Right cardiac atrium (tissue), 5 donors: ENCODE results near the gene PRKCZ. TPM values are rescaled to one million over a fixed set of nuclear protein-coding genes. Genes with fewer than 3 reads are reported as not detected.

ENCODE experiments used
- ATAC-seq, 2 donors: fragments of 200-7000 bp; cut with Tn5 transposase; one replicate each; pipeline versions ENCODE4 v1.8.0 to v1.9.1; 2020; ENCODE audit warnings: moderate library complexity in 2 of 2, mild to moderate bottlenecking in 1 of 2
- DNase-seq, 3 donors: peaks; one replicate each; pipeline ENCODE4 v3.0.0-alpha.2; 2020
- H3K27ac ChIP-seq: one replicate; pipeline ENCODE4 v1.5.1; 2013; ENCODE audit warnings: mild to moderate bottlenecking, low read length, control low read depth, moderate library complexity
- H3K27me3 ChIP-seq: one replicate; pipeline ENCODE4 v1.6.1; 2013; ENCODE audit not compliant: control insufficient read depth, insufficient read depth
- H3K4me1 ChIP-seq: one replicate; pipeline ENCODE4 v1.6.1; 2013; ENCODE audit warnings: low read length; ENCODE audit not compliant: control insufficient read depth, insufficient read depth
- H3K4me3 ChIP-seq: one replicate; pipeline ENCODE4 v1.5.1; 2013; ENCODE audit warnings: low read length, control low read depth
- H3K9me3 ChIP-seq: one replicate; pipeline ENCODE4 v1.6.1; 2013; ENCODE audit warnings: low read length; ENCODE audit not compliant: control insufficient read depth
- WGBS: extraction: QIAGEN DNeasy Blood & Tissue Kit; methylation state at CpG from one replicate; pipeline ENCODE4 v1.1.7; 2013; 5-methylcytosine and 5-hydroxymethylcytosine counted together
- intact Hi-C, 4 donors: fragments of 100-400 bp; cut with DNase I; formaldehyde crosslinking; loops; one replicate each; pipeline versions ENCODE4 v1.11.0 to v1.14.0; 2022 to 2023
- polyA plus RNA-seq: library from polyadenylated mRNA; stranded (reverse); fragments of 200-250 nt; gene quantifications from one replicate; pipeline ENCODE4 v1.2.3, GENCODE V29; 2013
- total RNA-seq, 4 donors: library from RNA; stranded (reverse); fragmentation: NEBNext Ultra II Directional; extraction: Animal tissue kit (Norgen Biotek cat#: 25700); gene quantifications; one replicate each; pipeline ENCODE4 v1.2.1, GENCODE V29; 2021
- donor health status: healthy with polysubstance abuse.
- donor health status: DM: no; HTN: yes; CAD: no.
- donor health status: DM: no; HTN: no; CAD: no.
- donor health status: DM: no; HTN: yes; CAD: no; lungs with severe emphysema.
- donor health status: DM: yes; HTN: yes; CAD: no.

Gene PRKCZ
- total and polyA plus RNA-seq, 5 donors = 15.1 to 28.1 (median 21.6) TPM

DNA sequence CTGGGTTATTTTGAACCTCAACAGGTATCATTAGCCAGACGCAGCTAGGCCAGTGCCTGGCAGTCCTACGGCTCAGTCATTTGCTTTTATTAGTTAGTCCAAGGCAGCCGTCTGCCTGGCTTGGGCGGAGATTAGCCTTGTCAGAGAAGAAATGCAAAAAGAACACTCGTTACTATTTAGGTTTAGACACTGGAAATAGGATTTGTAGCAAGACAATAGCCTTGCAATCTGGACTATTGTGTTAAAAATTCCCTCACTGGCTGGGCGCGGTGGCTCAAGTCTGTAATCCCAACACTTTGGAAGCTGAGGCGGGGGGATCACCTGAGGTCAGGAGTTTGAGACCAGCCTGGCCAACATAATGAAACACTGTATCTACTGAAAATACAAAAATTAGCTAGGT, 11.0 kb upstream of the PRKCZ start:
- intact Hi-C loops = loop anchor here in 1 of 4 donors (5.0 kb wide), 1 partner anchor 87 kb away; no protein-coding TSS in a partner anchor
- no peak overlapping the region for H3K27ac ChIP-seq
- no peak for ATAC-seq
- H3K4me1 ChIP-seq = no peaks in the 10 kb centered on the region
- no peaks in the 10 kb centered on the region for H3K27me3 ChIP-seq
- H3K4me3 ChIP-seq = no peak overlapping the region
- no peaks in the 10 kb centered on the region for H3K9me3 ChIP-seq
- no peak for DNase-seq
- WGBS = 82% methylated on average over 8 of the region's 8 CpGs

DNA sequence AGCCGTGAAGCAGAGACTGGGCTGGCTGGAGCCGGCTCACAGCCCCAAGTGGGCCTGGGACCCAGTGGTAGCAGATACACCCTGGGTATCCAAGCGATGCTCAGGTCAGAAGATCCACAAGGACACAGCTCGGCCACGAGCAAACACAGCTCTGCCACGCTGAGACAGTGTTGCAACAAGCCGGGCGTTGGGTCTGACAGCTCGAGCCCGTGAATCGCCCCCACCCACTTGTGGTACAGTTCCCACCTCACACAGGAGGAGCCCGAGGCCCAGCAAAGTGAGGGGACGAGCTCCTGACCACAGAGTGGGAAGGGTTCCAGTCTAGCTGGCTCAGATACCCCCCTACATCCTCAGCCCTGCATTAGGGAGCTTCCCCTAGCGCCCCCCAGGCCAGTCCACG, 8.9 kb upstream of the PRKCZ start:
- intact Hi-C loops = loop anchor here in 1 of 4 donors (5.0 kb wide), 1 partner anchor 79 kb away; no protein-coding TSS in a partner anchor
- no peaks in the 10 kb centered on the region for H3K27me3 ChIP-seq
- 85% methylated on average over 15 of the region's 15 CpGs for WGBS
- ATAC-seq (no peak), DNase-seq (peak in 1 of 3 donors; percentile 24)
- H3K4me1 ChIP-seq = no peaks in the 10 kb centered on the region
- no peaks in the 10 kb centered on the region for H3K9me3 ChIP-seq
- H3K4me3 ChIP-seq = no peak overlapping the region
- no peak overlapping the region for H3K27ac ChIP-seq

DNA sequence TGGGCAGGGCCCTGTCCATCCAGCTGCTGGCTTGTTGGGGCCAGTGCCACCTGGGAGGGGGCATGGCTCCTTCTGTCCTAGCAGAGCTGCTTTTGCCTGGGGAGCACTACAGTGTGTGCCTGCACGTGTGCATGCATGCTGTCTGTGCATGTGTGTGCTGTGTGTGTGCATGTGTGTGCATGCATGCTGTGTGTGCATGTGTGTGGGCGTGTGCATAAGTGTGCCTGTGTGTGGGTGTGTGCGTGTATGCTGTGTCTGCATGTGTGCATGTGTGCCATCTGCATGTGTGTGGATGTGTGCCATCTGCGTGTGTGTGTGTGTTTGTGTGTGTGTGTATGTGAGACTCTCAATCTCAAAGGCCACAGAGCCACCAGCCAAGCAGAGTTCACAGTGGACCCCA, 8.3 kb upstream of the PRKCZ start:
- DNase-seq (peak in 1 of 3 donors; percentile 7), ATAC-seq (no peak)
- no peaks in the 10 kb centered on the region for H3K9me3 ChIP-seq
- 81% methylated on average over 4 of the region's 4 CpGs for WGBS
- no peak overlapping the region for H3K27ac ChIP-seq
- intact Hi-C loops = loop anchor here in 1 of 4 donors (5.0 kb wide), 1 partner anchor 80 kb away; no protein-coding TSS in a partner anchor
- no peak overlapping the region for H3K4me3 ChIP-seq
- H3K27me3 ChIP-seq = no peaks in the 10 kb centered on the region
- no peaks in the 10 kb centered on the region for H3K4me1 ChIP-seq

DNA sequence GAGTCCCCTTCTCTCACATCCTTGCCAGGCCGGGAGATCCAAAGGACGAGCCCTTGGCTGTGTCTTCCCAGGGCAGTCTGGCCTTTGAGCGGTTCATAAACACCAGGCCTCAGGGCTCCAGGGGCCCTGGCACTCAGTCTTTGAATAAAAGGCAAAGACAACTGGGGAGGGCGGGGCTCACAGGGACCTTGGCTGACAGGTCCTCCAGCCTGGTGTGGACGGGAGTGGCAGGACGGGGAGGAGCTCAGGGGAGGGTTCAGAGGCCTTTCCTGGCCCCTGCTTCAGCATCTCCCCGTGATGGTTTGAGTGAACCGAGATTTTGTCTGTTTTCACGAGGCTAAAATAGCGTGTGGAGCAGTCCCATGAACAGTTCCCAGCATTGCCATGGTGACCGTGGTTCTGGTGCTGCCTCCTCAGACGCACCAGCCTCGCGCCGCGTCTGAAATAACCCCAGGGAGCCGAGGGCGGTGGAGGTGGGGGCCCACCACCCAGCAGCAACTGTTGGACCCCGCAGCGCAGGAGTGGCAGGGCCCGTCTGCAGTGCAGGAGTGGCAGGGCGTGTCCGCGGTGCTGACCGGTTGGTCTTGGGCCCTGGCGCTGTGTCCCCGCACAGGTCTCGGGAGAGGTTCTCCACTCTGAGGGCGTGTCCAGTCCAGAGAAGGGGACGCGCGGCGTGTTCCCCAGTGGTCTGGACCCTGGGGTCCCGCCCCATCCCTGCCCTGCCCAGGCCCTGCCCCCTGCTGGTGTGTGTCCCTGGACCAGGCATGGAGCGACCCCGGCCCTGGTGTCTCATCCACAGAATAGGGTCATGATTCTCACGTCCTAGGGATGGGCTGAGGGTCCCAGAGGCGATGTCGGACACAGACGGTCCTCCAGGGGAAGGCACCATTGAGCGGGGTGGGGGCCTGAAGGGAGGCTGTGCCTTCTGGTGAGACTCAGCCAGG, 7.1 kb upstream of the PRKCZ start:
- WGBS = 78% methylated on average over 41 of the region's 41 CpGs
- intact Hi-C loops = loop anchor here in 1 of 4 donors (5.0 kb wide), 1 partner anchor 81 kb away; no protein-coding TSS in a partner anchor
- Histone ChIP-seq H3K4me3 (no peak overlapping the region), H3K4me1 (no peaks in the 10 kb centered on the region), H3K27me3 (no peaks in the 10 kb centered on the region), H3K27ac (no peak overlapping the region), H3K9me3 (no peaks in the 10 kb centered on the region)
- peak in 2 of 3 donors; percentile 45 to 59 for DNase-seq
- no peak for ATAC-seq

DNA sequence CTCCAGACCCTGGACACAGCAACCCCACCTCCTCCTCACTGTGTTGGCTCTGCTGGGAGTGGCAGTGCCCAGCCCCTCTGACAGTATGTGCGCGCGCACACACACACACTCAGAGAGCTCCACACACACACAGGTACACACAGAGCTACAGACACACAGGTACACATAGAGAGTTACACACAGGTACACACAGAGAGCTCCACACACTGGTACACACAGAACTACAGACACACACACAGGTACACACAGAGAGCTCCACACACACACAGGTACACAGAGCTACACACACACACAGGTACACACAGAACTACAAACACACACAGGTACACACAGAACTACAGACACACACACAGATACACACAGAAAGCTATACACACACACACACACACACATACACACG, 6.3 kb upstream of the PRKCZ start:
- Histone ChIP-seq H3K9me3 (no peaks in the 10 kb centered on the region), H3K4me1 (no peaks in the 10 kb centered on the region), H3K27me3 (no peaks in the 10 kb centered on the region), H3K4me3 (no peak overlapping the region), H3K27ac (no peak overlapping the region)
- WGBS = 95% methylated on average over 4 of the region's 4 CpGs
- intact Hi-C loops = loop anchor here in 1 of 4 donors (5.0 kb wide), 1 partner anchor 82 kb away; no protein-coding TSS in a partner anchor
- ATAC-seq (no peak), DNase-seq (peak in 1 of 3 donors; percentile 4)

DNA sequence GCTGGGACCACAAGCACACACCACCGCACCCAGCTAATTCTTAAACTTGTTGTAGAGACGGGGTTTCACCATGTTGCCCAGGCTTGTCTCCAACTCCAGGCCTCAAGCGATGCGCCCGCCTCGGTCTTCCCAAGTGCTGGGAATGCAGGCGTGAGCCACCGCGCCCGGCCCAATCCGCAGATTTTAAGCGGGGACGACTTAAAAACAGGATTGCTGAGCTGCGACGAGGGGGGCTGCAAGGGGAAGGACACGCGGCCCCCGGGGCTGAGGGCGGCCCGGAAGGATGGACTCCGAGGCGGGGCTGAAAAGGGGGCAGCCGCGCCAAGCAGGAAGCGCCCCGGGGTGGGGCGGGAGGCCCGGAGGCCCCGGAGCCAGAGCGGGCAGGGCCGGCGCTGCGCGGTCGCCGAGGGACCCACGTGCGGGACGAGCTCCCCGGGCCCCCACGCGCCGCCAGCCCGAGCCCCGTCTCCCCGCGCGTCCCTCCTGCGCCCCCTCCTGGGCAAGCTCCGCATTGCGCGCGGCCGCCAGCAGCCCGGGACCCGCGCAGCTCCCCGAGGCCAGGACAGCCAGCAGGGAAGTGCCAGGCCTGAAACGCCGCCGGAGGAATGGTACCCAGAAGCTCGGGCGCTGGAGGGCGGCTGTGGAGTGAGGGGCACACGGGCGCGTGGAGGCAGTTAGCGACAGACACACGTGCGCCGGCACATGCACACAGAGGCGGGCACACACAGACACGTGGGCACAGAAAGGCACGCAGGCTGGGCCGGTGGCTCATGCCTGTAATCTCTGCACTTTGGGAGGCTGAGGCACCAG, 5.5 kb upstream of the PRKCZ start:
- peak; percentile 69 to 71 for ATAC-seq
- Histone ChIP-seq H3K27me3 (no peaks in the 10 kb centered on the region), H3K27ac (no peak overlapping the region), H3K4me1 (no peaks in the 10 kb centered on the region), H3K9me3 (no peaks in the 10 kb centered on the region), H3K4me3 (no peak overlapping the region)
- intact Hi-C loops = loop anchor here (5.0 kb wide), 4 partner anchors 82 to 102 kb away; no protein-coding TSS in a partner anchor
- DNase-seq = peak; percentile 72 to 91 (median 90)
- 8% methylated on average over 75 of the region's 75 CpGs for WGBS

DNA sequence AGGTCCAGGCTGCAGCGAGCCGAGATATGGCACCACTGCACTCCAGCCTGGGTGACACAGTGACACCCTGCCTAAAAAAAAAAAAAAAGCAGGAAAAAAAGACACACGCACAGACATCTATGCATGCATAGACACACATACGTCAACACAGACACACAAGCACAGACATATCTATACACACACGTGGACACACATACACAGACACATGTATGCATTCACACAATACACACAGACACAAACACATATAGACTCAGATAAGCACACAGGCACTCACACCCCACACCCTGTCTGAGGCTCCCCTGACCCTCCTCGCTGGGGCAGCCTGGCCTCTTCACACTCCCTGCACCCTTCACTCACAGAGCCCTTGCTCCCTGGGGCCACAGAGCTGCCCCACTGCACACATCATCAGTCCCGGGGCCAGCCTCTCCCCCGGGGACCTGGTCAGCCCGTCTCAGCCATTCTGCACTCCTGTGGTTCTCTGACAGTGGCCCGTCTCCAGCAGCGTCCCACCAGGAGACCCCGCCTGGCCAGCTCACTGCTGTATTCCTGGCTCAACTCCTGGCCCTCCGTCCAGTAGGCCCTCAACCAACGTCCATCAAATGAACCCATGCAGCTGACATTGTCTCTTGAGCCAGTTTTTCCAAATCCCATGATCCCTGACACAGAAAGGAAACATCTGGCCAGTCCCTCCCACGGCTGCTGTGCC, 4.6 kb upstream of the PRKCZ start:
- no peak for ATAC-seq
- intact Hi-C loops = loop anchor here in 3 of 4 donors (5.0 kb wide), 4 partner anchors 83 to 103 kb away; no protein-coding TSS in a partner anchor
- Histone ChIP-seq H3K9me3 (no peaks in the 10 kb centered on the region), H3K27ac (no peak overlapping the region), H3K4me1 (no peaks in the 10 kb centered on the region), H3K27me3 (no peaks in the 10 kb centered on the region), H3K4me3 (no peak overlapping the region)
- peak in 2 of 3 donors; percentile 43 to 67 for DNase-seq
- WGBS = 42% methylated on average over 15 of the region's 15 CpGs

DNA sequence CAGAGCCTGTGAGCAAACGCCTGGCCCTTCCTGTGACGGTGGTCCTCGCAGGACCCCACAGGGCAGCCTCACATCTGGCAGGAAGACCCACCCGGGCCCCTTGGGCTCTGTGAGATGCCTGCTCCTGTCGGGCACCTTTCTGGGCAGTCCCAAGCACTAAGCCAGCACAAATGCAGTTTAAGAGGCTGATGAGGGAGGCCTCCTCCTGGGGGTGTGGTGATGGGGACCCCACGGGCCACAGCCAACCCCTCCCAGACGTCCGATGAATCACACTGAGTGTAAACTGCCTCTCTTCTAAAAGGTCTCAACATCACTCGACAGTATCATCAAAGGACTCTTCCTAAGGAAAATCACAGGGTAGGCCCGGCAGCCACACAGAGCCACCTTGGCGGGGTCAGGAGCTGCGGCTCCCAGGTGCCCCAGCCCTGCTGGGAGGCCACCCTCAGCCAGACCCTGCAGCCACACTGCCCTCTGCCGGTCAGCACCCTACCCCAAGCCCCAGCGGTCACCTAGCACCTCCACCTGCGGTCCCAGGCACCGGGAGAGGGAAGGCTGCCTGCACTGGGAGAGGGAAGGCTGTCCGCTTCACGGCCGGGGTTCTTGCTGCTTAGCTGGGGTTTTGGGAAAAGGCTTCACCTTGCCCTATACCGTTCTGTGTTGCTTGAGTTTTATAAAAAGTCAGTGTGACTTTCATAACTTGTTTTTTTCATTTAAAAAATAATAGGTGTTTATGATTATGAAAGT, 3.9 kb upstream of the PRKCZ start:
- DNase-seq (peak in 2 of 3 donors; percentile 75 to 76), ATAC-seq (peak; percentile 17 to 23)

DNA sequence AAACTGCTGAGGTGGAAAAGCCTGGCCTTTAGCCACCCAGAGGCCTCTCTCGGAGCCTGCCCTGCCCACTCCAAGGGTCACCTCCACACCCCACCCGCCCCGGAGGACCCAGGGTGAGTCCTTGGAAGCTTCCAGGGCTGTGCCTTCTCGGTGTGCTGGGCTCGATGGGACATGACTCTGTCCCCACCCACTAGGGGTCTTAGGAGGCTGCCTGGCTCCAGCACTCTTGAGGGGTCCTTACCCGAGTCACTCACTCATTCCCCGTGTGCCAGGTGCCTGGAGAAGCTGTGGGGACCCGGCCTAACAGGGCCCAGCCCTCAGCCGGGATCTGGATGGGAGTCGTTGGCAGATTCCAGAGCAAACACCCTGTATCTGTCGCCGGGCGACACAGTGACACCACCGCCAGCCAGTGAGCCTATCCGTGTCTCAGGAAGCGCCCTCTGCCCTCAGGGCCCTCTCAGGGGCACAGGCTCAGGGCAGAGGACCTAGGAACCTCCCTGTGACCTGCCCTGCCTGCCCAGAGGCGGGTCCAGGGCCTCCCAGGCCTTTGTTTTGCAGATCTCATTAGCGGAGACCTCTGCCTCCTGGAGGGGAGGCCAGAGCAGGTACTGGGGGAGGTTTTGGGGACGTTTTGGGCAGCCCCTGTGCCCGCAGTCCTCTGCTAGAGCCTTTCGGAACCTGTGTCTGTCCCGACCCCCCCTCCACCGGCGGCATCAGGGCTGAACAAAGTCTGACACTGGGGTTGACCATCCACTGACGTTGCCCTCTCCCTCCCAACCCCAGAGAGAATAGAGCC, 3.1 kb upstream of the PRKCZ start:
- intact Hi-C loops = loop anchor here in 3 of 4 donors (5.0 kb wide), 4 partner anchors 85 to 105 kb away; no protein-coding TSS in a partner anchor
- no peaks in the 10 kb centered on the region for H3K4me1 ChIP-seq
- WGBS = 66% methylated on average over 25 of the region's 25 CpGs
- no peak overlapping the region for H3K27ac ChIP-seq
- no peak overlapping the region for H3K4me3 ChIP-seq
- no peaks in the 10 kb centered on the region for H3K27me3 ChIP-seq
- no peak for ATAC-seq
- DNase-seq = peak in 2 of 3 donors; percentile 47 to 50
- H3K9me3 ChIP-seq = no peaks in the 10 kb centered on the region

More for the DNA sequence above, 3.9 kb upstream of the PRKCZ start:
- no peak overlapping the region for H3K27ac ChIP-seq
- H3K27me3 ChIP-seq = no peaks in the 10 kb centered on the region
- no peaks in the 10 kb centered on the region for H3K4me1 ChIP-seq
- intact Hi-C loops = loop anchor here in 3 of 4 donors (5.0 kb wide), 4 partner anchors 84 to 104 kb away; no protein-coding TSS in a partner anchor
- no peaks in the 10 kb centered on the region for H3K9me3 ChIP-seq
- WGBS = 36% methylated on average over 20 of the region's 20 CpGs
- H3K4me3 ChIP-seq = no peak overlapping the region
